WERI-Rb-1 (cell line): ENCODE results near the gene NDE1.

Experiments used
- DNase-seq: peaks from one replicate; pipeline ENCODE4 v3.0.0-alpha.2; 2020
- H3K27ac ChIP-seq: fragments of 250-450 bp; sonication (Bioruptor Pico); 2 replicates; pipeline ENCODE4 v1.5.1; 2020; ENCODE audit warnings: mild to moderate bottlenecking, moderate library complexity
- H3K27me3 ChIP-seq: fragments of 250-450 bp; sonication (Bioruptor Pico); 2 replicates; pipeline ENCODE4 v1.5.1; 2021; ENCODE audit warnings: mild to moderate bottlenecking, low read depth, moderate library complexity; ENCODE audit not compliant: insufficient read depth, severe bottlenecking
- H3K36me3 ChIP-seq: fragments of 250-450 bp; sonication (Bioruptor Pico); 2 replicates; pipeline ENCODE4 v1.5.1; 2020; ENCODE audit warnings: mild to moderate bottlenecking, moderate library complexity
- H3K4me3 ChIP-seq: 2 replicates; pipeline ENCODE4 v1.5.1; 2011; ENCODE audit warnings: low read depth, mild to moderate bottlenecking, control low read depth, low read length
- H3K9me3 ChIP-seq: fragments of 250-450 bp; sonication (Bioruptor Pico); 2 replicates; pipeline ENCODE4 v1.5.1; 2021; ENCODE audit warnings: mild to moderate bottlenecking, moderate library complexity; ENCODE audit not compliant: severe bottlenecking
- TF ChIP-seq, protein P1 (sequence below): IDR thresholded peaks from 2 replicates; pipeline ENCODE4 v1.5.1; 2011; ENCODE audit warnings: low read depth, mild to moderate bottlenecking, control low read depth, inconsistent platforms, low read length

Gene NDE1

DNA sequence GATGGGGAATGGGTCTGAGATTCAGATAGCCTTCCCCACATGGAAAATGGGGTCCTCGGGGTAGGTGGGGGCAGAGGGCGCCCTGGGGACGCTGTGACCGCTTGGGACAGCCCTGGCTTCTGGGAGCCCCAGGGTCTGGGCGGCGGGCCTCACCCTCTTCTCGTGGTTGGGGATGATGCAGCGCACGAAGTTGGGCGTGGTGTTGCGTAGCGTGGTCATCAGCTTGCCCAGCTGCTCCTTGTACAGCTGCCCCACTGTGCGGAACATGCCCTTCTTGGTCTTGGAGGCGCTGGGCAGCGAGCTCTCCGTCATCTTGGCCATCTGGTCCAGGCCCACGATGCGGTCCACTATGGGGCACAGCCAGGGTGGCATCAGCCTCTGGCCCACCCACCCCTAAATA is 99.9 kb downstream of the NDE1 start:
- Histone ChIP-seq H3K36me3 (no peaks in the 10 kb centered on the region), H3K27me3 (no peaks in the 10 kb centered on the region), H3K27ac (no peak overlapping the region), H3K4me3 (no peak overlapping the region), H3K9me3 (no peaks in the 10 kb centered on the region)
- DNase-seq: no peak
- TF ChIP-seq, protein P1, sequence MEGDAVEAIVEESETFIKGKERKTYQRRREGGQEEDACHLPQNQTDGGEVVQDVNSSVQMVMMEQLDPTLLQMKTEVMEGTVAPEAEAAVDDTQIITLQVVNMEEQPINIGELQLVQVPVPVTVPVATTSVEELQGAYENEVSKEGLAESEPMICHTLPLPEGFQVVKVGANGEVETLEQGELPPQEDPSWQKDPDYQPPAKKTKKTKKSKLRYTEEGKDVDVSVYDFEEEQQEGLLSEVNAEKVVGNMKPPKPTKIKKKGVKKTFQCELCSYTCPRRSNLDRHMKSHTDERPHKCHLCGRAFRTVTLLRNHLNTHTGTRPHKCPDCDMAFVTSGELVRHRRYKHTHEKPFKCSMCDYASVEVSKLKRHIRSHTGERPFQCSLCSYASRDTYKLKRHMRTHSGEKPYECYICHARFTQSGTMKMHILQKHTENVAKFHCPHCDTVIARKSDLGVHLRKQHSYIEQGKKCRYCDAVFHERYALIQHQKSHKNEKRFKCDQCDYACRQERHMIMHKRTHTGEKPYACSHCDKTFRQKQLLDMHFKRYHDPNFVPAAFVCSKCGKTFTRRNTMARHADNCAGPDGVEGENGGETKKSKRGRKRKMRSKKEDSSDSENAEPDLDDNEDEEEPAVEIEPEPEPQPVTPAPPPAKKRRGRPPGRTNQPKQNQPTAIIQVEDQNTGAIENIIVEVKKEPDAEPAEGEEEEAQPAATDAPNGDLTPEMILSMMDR: no peak

DNA sequence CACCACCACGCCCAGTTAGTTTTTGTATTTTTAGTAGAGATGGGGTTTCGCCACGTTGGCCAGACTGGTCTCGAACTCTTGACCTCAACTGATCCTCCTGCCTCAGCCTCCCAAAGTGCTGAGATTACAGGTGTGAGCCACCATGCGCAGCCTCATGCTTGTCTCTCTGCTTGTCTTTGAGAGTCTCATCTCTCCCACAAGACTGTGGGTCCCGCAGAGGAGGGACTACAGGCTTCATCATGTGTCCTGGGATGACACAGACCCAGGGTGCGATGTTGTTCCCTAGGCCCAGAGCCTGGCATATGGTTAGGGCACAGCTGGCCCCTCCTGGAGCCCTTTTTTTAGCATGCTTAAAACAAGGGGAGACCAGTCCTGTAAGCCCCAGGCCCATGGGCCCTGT is 101.9 kb downstream of the NDE1 start:
- no peaks in the 10 kb centered on the region for H3K36me3 ChIP-seq
- H3K4me3 ChIP-seq: no peak overlapping the region
- no peaks in the 10 kb centered on the region for H3K27me3 ChIP-seq
- no peak overlapping the region for H3K27ac ChIP-seq
- TF ChIP-seq, protein P1: no peak
- no peaks in the 10 kb centered on the region for H3K9me3 ChIP-seq
- no peak for DNase-seq

DNA sequence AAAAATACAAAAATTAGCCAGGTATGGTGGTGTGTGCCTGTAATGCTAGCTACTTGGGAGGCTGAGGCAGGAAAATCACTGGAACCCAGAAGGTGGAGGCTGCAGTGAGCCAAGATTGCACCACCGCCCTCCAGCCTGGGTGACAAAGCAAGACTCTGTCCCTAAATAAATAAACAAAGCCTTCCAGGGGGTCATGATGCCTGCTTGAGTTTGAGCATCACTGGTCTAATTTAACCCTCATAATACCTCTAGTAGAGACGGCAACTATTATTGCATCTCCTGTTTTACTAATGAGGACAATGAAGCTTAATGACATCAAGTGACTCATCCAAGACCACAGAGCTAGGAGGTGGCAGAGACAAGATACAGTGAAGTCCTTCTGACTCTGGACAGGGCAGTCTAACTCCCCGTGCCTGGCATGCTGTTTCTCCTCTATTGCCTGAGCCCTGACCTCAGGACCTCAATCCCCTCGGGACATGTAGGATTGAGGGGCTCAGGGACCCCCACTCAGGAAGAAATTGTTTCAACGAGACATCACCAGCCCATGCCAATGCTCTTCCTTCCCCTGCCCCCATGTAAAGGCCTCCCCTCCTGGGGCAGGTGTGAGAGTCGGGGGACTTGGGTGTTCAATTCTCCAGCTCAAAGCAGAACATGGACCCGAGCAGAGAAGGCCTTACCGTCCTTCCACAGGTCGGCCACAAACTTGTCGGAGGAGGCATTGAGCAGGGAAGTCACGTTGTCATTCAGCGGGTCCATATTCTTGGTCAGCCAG is 102.9 kb downstream of the NDE1 start:
- H3K9me3 ChIP-seq: no peaks in the 10 kb centered on the region
- DNase-seq: no peak

DNA sequence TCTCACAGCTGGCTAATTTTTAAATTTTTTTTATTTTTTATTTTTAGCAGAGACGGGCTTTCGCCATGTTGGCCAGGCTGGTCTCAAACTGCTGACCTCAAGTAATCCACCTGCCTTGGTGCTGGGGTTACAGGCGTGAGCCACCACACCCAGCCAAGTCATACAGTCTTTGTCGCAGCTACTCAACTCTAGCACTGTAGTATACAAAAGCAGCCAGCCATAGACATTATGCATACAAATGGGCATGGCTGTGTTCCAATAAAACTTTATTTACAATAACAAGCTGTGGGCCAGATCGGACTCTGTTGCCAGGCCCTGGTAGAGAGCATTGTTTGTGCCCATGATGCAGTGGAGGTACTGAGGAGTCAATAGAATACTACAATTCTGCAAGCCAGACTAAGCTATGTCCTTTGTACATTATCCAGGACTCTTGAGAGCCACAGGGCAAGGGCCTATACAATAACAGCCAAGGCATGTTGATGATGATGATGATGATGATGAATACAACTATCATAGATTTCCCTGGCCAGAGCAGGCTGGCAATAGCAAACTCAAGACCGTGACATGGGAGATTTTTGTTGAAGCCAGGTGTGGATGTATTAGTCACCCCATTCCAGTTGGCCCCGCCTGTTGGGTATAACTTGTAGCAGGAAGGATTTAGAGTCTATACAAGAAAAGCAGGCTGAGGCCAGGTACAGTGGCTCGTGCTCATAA is 104.9 kb downstream of the NDE1 start:
- H3K9me3 ChIP-seq: no peaks in the 10 kb centered on the region
- H3K27ac ChIP-seq: no peak overlapping the region
- TF ChIP-seq, protein P1: no peak
- H3K36me3 ChIP-seq: no peaks in the 10 kb centered on the region
- DNase-seq: no peak
- H3K4me3 ChIP-seq: no peak overlapping the region
- H3K27me3 ChIP-seq: no peaks in the 10 kb centered on the region

More for the DNA sequence above, 102.9 kb downstream of the NDE1 start:
- Histone ChIP-seq H3K27me3 (no peaks in the 10 kb centered on the region), H3K4me3 (no peak overlapping the region), H3K27ac (no peak overlapping the region), H3K36me3 (no peaks in the 10 kb centered on the region)
- TF ChIP-seq, protein P1: no peak

DNA sequence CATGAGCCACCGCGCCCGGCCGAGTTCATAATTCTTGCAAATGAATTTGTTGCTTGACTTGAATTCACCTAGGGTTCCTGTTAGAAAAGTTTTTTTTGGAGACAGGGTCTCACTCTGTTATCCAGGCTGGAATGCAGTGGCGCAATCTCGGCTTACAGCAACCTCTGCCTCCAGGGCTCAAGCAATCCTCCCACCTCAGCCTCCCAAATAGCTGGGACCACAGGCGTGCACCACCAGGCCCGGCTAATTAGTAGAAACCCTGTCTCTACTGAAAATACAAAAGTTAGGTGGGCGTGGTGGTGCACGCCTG is 107.0 kb downstream of the NDE1 start:
- no peaks in the 10 kb centered on the region for H3K9me3 ChIP-seq
- H3K27me3 ChIP-seq: no peaks in the 10 kb centered on the region
- DNase-seq: no peak

More for the DNA sequence above, 107.0 kb downstream of the NDE1 start:
- Histone ChIP-seq H3K27ac (no peak overlapping the region), H3K36me3 (no peaks in the 10 kb centered on the region), H3K4me3 (peak overlapping the region; percentile 30)
- TF ChIP-seq, protein P1: no peak
